GM12873 (cell line): Measurements from ENCODE around the gene FFAR1.

Source experiments
- TF ChIP-seq, protein P1 (sequence below): IDR thresholded peaks from 2 replicates; pipeline ENCODE4 v1.5.1; 2012; ENCODE audit warnings: low read depth, mild to moderate bottlenecking, moderate library complexity, low read length, control low read depth; ENCODE audit not compliant: insufficient read depth; ENCODE audit errors: missing control alignments

FFAR1 gene

DNA sequence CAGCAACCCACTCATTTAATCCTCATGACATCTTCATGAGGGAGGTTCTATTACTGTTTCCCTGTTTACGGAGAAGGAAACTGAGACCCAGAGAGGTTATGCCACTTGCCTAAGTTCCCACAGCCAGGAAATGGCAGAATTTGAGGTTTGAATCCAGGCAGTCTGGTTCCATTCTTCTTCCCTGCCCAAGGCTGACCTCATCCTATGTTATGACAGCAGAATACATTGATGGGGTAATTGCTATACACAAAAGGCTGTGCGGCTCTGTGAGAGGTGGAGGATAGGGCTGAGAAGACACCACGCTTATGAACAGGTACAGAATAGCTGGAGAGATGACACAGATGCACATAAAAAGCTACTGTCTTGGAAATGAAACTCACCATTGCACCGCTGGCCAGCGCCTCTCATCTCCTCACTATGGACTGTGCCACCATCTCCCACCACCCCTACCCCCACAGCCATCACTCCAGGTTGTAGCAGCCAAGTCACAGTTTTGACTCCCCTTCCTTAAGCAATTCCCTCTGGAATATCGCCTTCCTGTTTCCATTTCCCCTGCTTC lies 44.3 kb upstream of the FFAR1 start:
- TF ChIP-seq, protein P1, sequence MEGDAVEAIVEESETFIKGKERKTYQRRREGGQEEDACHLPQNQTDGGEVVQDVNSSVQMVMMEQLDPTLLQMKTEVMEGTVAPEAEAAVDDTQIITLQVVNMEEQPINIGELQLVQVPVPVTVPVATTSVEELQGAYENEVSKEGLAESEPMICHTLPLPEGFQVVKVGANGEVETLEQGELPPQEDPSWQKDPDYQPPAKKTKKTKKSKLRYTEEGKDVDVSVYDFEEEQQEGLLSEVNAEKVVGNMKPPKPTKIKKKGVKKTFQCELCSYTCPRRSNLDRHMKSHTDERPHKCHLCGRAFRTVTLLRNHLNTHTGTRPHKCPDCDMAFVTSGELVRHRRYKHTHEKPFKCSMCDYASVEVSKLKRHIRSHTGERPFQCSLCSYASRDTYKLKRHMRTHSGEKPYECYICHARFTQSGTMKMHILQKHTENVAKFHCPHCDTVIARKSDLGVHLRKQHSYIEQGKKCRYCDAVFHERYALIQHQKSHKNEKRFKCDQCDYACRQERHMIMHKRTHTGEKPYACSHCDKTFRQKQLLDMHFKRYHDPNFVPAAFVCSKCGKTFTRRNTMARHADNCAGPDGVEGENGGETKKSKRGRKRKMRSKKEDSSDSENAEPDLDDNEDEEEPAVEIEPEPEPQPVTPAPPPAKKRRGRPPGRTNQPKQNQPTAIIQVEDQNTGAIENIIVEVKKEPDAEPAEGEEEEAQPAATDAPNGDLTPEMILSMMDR: no peak

DNA sequence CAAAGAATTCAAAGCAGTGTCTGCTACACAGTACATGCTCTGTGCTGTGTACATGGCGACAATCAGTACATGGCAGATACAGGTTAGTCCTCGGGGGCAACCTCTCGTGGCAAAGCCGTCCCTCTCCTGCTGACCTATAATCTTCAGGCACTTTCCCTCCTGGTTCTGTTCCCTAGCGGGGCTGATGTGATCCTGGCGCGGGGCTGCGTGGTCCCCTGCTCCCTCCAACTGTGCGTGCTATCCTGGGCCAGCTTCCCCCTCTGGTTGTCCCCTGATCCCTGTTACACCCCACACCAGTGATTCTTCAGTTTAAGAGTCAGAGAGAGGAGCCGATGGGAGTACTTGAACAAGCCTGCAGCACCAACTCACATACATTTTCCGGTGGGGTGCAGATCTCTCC lies 43.7 kb upstream of the FFAR1 start:
- TF ChIP-seq, protein P1: no peak

DNA sequence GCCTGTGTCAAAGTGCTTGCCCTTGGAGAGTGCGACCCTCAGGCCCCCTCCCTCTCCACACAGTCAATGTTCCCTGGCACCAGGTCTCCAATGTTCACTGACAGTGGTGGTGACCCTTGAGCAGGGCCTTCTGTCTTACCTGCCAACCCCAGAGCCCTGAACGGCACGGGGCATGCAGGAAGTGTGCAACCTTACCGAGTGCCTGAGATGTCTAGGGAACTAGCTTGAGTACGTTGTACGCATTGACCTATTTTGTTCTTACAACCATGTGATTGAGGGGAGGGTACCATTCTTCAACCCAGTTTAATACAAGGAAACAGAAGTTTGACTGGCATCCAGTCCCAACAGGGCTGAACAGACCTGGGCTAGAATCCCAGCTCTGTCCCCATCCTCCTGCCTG lies 42.5 kb upstream of the FFAR1 start:
- TF ChIP-seq, protein P1: no peak

DNA sequence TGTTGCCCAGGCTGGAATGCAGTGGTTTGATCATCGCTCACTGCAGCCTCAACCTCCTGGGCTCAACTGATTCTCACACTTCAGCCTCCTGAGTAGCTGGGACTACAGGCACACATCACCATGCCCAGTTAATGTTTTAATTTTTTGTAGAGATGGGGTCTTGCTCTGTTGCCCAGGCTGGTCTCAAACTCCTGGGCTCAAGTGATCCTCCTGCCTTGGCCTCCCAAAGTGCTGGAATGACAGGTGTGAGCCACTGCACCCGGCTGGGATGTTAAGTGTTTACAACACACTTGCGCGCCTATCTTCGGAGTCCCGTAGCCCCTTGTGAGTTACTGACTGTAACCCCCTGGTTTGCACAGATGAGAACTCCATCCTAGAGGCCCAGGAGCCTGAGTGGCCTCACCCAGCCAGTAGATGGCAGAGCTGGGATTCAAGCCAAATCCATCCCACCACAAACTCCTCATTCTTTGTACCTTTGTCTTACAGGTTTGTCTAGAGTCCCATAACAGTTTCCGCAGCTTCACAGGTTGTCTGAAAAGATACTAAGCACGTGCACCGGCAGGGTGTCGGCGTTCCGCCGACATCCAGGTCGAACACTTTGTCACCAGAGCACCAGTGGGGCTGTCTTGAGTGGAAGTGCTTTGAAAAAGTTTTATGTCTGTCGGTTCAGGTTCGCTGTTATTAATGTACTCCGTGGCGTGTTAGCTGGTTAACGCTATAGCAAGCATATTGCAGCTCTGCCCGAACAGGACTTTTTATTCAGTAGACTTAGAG lies 41.0 kb upstream of the FFAR1 start:
- TF ChIP-seq, protein P1: peak; percentile 65

DNA sequence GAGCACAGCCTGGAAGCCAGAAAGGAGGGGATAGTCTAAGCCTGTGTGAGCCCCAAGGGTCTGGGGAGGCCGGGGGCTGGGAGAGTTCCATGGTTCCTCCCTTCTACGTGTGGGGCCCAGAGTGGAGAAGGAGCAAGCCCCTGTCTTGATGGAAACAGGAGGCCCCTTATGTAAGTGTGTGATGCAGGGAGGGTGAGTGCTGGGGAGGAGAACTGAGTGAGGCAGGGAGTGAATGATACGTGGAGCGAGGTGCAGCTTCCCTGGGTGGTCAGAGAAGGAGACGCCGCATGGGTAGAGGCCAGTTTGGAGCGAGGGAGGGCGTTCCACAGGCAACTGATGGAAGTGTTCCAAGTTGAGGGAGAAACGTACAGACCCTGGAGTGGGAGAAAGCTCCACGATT lies 39.8 kb upstream of the FFAR1 start:
- TF ChIP-seq, protein P1: no peak

DNA sequence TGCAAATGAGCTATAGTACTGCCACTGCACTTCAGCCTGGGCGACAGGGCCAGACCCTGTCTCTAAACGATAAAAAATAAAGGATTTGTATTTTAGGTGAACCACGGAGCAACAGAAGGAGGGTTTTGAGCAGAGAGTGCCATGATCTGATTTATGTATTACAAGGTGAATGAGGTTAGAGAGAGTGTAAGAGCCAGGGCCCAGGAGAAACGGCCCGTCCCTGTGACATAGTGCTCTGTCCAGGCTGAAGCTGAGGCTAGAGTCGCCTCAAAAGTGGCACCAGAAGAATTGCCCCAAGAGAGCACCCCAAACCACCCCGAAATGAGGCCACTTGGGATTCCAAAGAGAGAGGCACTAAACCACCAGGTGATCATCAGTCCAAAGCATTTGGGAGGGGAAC lies 38.8 kb upstream of the FFAR1 start:
- TF ChIP-seq, protein P1: no peak

DNA sequence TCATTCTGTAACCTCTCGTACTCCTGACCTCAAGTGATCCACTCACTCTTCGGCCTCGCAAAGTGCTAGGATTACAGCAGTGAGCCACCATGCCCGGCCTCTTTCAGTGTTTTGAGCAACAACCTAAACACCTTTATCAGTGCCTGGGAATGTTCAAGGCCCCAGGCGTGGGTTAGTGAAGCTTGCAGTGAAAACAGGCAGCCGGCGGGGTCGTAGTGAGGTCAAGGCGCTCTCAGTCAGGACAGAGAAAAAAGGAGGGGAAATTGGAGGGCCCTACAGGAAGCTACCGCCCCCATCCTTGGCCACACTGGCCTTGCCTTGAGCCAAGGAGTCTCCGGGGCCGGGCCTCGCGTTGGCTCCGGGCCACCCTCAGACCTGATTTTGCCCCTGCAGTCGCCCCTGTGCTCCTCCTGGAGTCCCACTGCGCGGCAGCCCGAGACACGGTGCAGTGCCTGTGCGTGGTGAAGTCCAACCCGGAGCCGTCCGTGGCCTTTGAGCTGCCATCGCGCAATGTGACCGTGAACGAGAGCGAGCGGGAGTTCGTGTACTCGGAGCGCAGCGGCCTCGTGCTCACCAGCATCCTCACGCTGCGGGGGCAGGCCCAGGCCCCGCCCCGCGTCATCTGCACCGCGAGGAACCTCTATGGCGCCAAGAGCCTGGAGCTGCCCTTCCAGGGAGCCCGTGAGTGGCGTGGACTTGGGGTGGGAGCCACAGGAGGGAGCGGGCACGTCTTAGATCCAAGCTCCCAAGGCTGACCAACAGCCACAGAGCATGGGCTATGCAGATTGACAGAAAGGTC lies 38.0 kb upstream of the FFAR1 start:
- TF ChIP-seq, protein P1: no peak
